Naive thymus-derived CD4-positive, alpha-beta T cell (primary cell): ENCODE data around the gene FETUB. TPM values are rescaled to one million over a fixed set of nuclear protein-coding genes. Genes with fewer than 3 reads are reported as not detected.
A peak's percentile ranks its signal among the peaks of the same experiment; 100 is the strongest.

Experiments
- ATAC-seq: fragments of 150-1000 bp; cut with Tn5 transposase; 2 replicates; pipeline ENCODE4 v1.10.0; 2021; ENCODE audit warnings: mild to moderate bottlenecking, moderate library complexity
- CTCF ChIA-PET: fragments of 350-600 bp; sonication (Branson Sonifier 250); formaldehyde crosslinking; loops from one replicate; lab custom pipeline; 2021; ENCODE audit warnings: antibody characterized with exemption; lab: Charles Lee
- POLR2A ChIA-PET: fragments of 350-600 bp; sonication (Branson Sonifier 250); formaldehyde crosslinking; loops from one replicate; lab custom pipeline; 2021; ENCODE audit warnings: antibody characterized with exemption, inconsistent platforms; lab: Charles Lee
- DNase-seq, 9 donors: peaks; one replicate each; pipeline versions ENCODE4 v3.0.0 to v3.0.0-alpha.2; 2020 to 2022; ENCODE audit warnings: mixed read lengths in 1 of 9
- H3K27ac ChIP-seq: one replicate; pipeline ENCODE4 v1.7.0; 2013; ENCODE audit warnings: mild to moderate bottlenecking, low read depth, low read length, moderate library complexity
- H3K27me3 ChIP-seq, 2 donors: one replicate each; pipeline ENCODE4 v1.7.0; 2013; ENCODE audit warnings: low read length in 2 of 2, mild to moderate bottlenecking in 2 of 2, moderate library complexity in 2 of 2; ENCODE audit not compliant: control insufficient read depth in 2 of 2, insufficient read depth in 2 of 2
- H3K36me3 ChIP-seq, 3 experiments: 1 replicate in 2 of 3; 2 replicates in 1 of 3; pipeline ENCODE4 v1.7.0; 2013; ENCODE audit warnings: low read length in 3 of 3, mild to moderate bottlenecking in 3 of 3, moderate library complexity in 1 of 3; ENCODE audit not compliant: insufficient read depth in 3 of 3, control insufficient read depth in 2 of 3
- H3K4me1 ChIP-seq, 2 donors: one replicate each; pipeline ENCODE4 v1.7.0; 2013; ENCODE audit warnings: low read length in 2 of 2, mild to moderate bottlenecking in 2 of 2, moderate library complexity in 1 of 2; ENCODE audit not compliant: control insufficient read depth in 2 of 2, insufficient read depth in 2 of 2
- H3K4me3 ChIP-seq: 2 replicates; pipeline ENCODE4 v1.7.0; 2013; ENCODE audit warnings: mild to moderate bottlenecking, low read length
- H3K9me3 ChIP-seq, 3 experiments: 1 replicate in 2 of 3; 2 replicates in 1 of 3; pipeline ENCODE4 v1.7.0; 2013; ENCODE audit warnings: low read length in 3 of 3; ENCODE audit not compliant: control insufficient read depth in 2 of 3
- H3K27ac Mint-ChIP-seq, 9 donors: one replicate each; pipeline ENCODE4 v1.8.0; 2020 to 2022; ENCODE audit warnings: mixed read lengths in 9 of 9, mild to moderate bottlenecking in 8 of 9, moderate library complexity in 5 of 9, inconsistent platforms in 2 of 9
- H3K27me3 Mint-ChIP-seq, 5 donors: one replicate each; pipeline ENCODE4 v1.8.0; 2021 to 2022; ENCODE audit warnings: mixed read lengths in 5 of 5, mild to moderate bottlenecking in 1 of 5
- H3K36me3 Mint-ChIP-seq, 5 donors: one replicate each; pipeline ENCODE4 v1.8.0; 2020 to 2022; ENCODE audit warnings: mixed read lengths in 5 of 5, mild to moderate bottlenecking in 3 of 5, inconsistent platforms in 1 of 5
- H3K4me1 Mint-ChIP-seq, 7 donors: one replicate each; pipeline ENCODE4 v1.8.0; 2020 to 2022; ENCODE audit warnings: mixed read lengths in 7 of 7, mild to moderate bottlenecking in 3 of 7, inconsistent platforms in 1 of 7
- H3K4me3 Mint-ChIP-seq, 10 donors: one replicate each; pipeline ENCODE4 v1.8.0; 2020 to 2022; ENCODE audit warnings: mild to moderate bottlenecking in 10 of 10, mixed read lengths in 10 of 10, moderate library complexity in 6 of 10, inconsistent platforms in 2 of 10
- H3K9me3 Mint-ChIP-seq, 11 donors: one replicate each; pipeline ENCODE4 v1.8.0; 2020 to 2022; ENCODE audit warnings: mixed read lengths in 11 of 11, mild to moderate bottlenecking in 4 of 11, inconsistent platforms in 1 of 11, moderate library complexity in 1 of 11
- intact Hi-C, 2 donors: fragments of 100-400 bp; cut with micrococcal nuclease; formaldehyde crosslinking; loops; one replicate each; pipeline ENCODE4 v1.15.1; 2023
- polyA plus RNA-seq, 2 donors: library from polyadenylated mRNA; unstranded; fragments of 300-500 nt; fragmentation: Illumina TruSeq; gene quantifications; one replicate each; pipeline ENCODE4 v1.2.3, GENCODE V29; 2021
- total RNA-seq, 6 experiments: library from RNA in 5 of 6; stranded (reverse) in 5 of 6; gene quantifications; 1 replicate in 5 of 6; 2 replicates in 1 of 6; pipeline ENCODE4 v1.2.3 and lab custom pipeline; 2021 to 2026

Gene FETUB
- total and polyA plus RNA-seq, 7 experiments from 2014 or later = not detected

GRCh38 chr3:186640473-186640818, 247 bp downstream of the FETUB start:
- no peak overlapping the region for H3K27ac Mint-ChIP-seq
- H3K9me3 Mint-ChIP-seq = peaks cover 0 to 3% (median 0%) of the 10 kb centered on the region in 11 donors
- peaks cover 0 to 3% of the 10 kb centered on the region in 2 donors for H3K27me3 ChIP-seq
- DNase-seq (no peak), ATAC-seq (no peak)
- H3K4me1 Mint-ChIP-seq = peaks cover 0 to 39% (median 0%) of the 10 kb centered on the region in 7 donors
- H3K4me1 ChIP-seq = no peaks in the 10 kb centered on the region
- ChIA-PET CTCF (no interaction called here), POLR2A (interaction anchor here (0.6 kb wide), 1 partner anchor 59 kb away, joined by 6 read pairs; no protein-coding TSS in a partner anchor)
- H3K4me3 Mint-ChIP-seq = no peak overlapping the region
- H3K36me3 Mint-ChIP-seq = no peaks in the 10 kb centered on the region
- no peaks in the 10 kb centered on the region for H3K9me3 ChIP-seq
- H3K36me3 ChIP-seq = no peaks in the 10 kb centered on the region
- H3K27me3 Mint-ChIP-seq = peaks cover 0 to 29% (median 9%) of the 10 kb centered on the region in 5 donors
- H3K27ac ChIP-seq = no peak overlapping the region
- intact Hi-C loops = no loop called here
- H3K4me3 ChIP-seq = no peak overlapping the region

- intact Hi-C loops = no loop called here
- Mint-ChIP-seq H3K9me3 (peaks cover 0 to 3% (median 0%) of the 10 kb centered on the region in 11 donors), H3K4me3 (no peak overlapping the region), H3K27me3 (peaks cover 0 to 30% (median 9%) of the 10 kb centered on the region in 5 donors), H3K4me1 (peaks cover 0 to 39% (median 0%) of the 10 kb centered on the region in 7 donors), H3K36me3 (no peaks in the 10 kb centered on the region), H3K27ac (no peak overlapping the region)
- POLR2A ChIA-PET = no interaction called here
- H3K27me3 ChIP-seq = peaks cover 0 to 3% of the 10 kb centered on the region in 2 donors
- no peaks in the 10 kb centered on the region for H3K4me1 ChIP-seq
- no peak overlapping the region for H3K27ac ChIP-seq
- no peaks in the 10 kb centered on the region for H3K9me3 ChIP-seq
- DNase-seq (no peak), ATAC-seq (no peak)
- no peaks in the 10 kb centered on the region for H3K36me3 ChIP-seq
- no peak overlapping the region for H3K4me3 ChIP-seq
- CTCF ChIA-PET = no interaction called here
Observed at GRCh38 chr3:186640929-186641328, 730 bp downstream of the FETUB start.

- CTCF ChIA-PET = interaction anchor here (0.6 to 1.2 kb wide), 2 partner anchors 23 to 668 kb away, joined by 4 to 6 read pairs; no protein-coding TSS in a partner anchor
- no peak for ATAC-seq
Observed at GRCh38 chr3:186642014-186642413, 1.8 kb downstream of the FETUB start.

GRCh38 chr3:186643493-186643892, 3.3 kb downstream of the FETUB start:
- H3K4me1 ChIP-seq = no peaks in the 10 kb centered on the region
- H3K27me3 Mint-ChIP-seq = peaks cover 0 to 34% (median 7%) of the 10 kb centered on the region in 5 donors
- no peak overlapping the region for H3K27ac ChIP-seq
- no peak for DNase-seq
- H3K27ac Mint-ChIP-seq = peak overlapping the region in 1 of 9 donors; percentile 75
- H3K9me3 ChIP-seq = no peaks in the 10 kb centered on the region
- H3K4me3 Mint-ChIP-seq = no peak overlapping the region
- H3K4me3 ChIP-seq = no peak overlapping the region
- H3K4me1 Mint-ChIP-seq = peaks cover 0 to 41% (median 0%) of the 10 kb centered on the region in 7 donors
- POLR2A ChIA-PET = no interaction called here
- intact Hi-C loops = no loop called here
- peaks cover 0 to 3% of the 10 kb centered on the region in 2 donors for H3K27me3 ChIP-seq
- no peak for ATAC-seq
- H3K9me3 Mint-ChIP-seq = peaks cover 0 to 6% (median 0%) of the 10 kb centered on the region in 11 donors
- no peaks in the 10 kb centered on the region for H3K36me3 Mint-ChIP-seq
- H3K36me3 ChIP-seq = no peaks in the 10 kb centered on the region
- CTCF ChIA-PET = no interaction called here

More at GRCh38 chr3:186642014-186642413, 1.8 kb downstream of the FETUB start:
- H3K4me1 Mint-ChIP-seq = peaks cover 0 to 41% (median 0%) of the 10 kb centered on the region in 7 donors
- POLR2A ChIA-PET = no interaction called here
- H3K27me3 Mint-ChIP-seq = peaks cover 0 to 36% (median 9%) of the 10 kb centered on the region in 5 donors
- H3K9me3 ChIP-seq = no peaks in the 10 kb centered on the region
- no peak overlapping the region for H3K27ac ChIP-seq
- peaks cover 0 to 3% of the 10 kb centered on the region in 2 donors for H3K27me3 ChIP-seq
- no peak overlapping the region for H3K4me3 Mint-ChIP-seq
- intact Hi-C loops = no loop called here
- H3K36me3 Mint-ChIP-seq = no peaks in the 10 kb centered on the region
- no peak overlapping the region for H3K4me3 ChIP-seq
- DNase-seq = no peak
- peaks cover 0 to 6% (median 0%) of the 10 kb centered on the region in 11 donors for H3K9me3 Mint-ChIP-seq
- H3K36me3 ChIP-seq = no peaks in the 10 kb centered on the region
- H3K4me1 ChIP-seq = no peaks in the 10 kb centered on the region
- H3K27ac Mint-ChIP-seq = no peak overlapping the region

GRCh38 chr3:186644683-186645082, 4.5 kb downstream of the FETUB start:
- no peaks in the 10 kb centered on the region for H3K4me1 ChIP-seq
- Mint-ChIP-seq H3K4me3 (no peak overlapping the region), H3K27me3 (peaks cover 0 to 27% (median 2%) of the 10 kb centered on the region in 5 donors), H3K36me3 (no peaks in the 10 kb centered on the region), H3K4me1 (peaks cover 0 to 41% (median 0%) of the 10 kb centered on the region in 7 donors), H3K27ac (no peak overlapping the region), H3K9me3 (peaks cover 0 to 3% (median 0%) of the 10 kb centered on the region in 11 donors)
- no peaks in the 10 kb centered on the region for H3K9me3 ChIP-seq
- intact Hi-C loops = no loop called here
- ChIA-PET CTCF (interaction anchor here (0.5 kb wide), 1 partner anchor 454 kb away, joined by 3 read pairs; no protein-coding TSS in a partner anchor), POLR2A (no interaction called here)
- no peak overlapping the region for H3K27ac ChIP-seq
- ATAC-seq (no peak), DNase-seq (no peak)
- H3K27me3 ChIP-seq = peaks cover 0 to 3% of the 10 kb centered on the region in 2 donors
- H3K36me3 ChIP-seq = no peaks in the 10 kb centered on the region
- H3K4me3 ChIP-seq = no peak overlapping the region

GRCh38 chr3:186646106-186646505, 5.9 kb downstream of the FETUB start:
- H3K27me3 ChIP-seq = peaks cover 0 to 3% of the 10 kb centered on the region in 2 donors
- H3K9me3 ChIP-seq = no peaks in the 10 kb centered on the region
- intact Hi-C loops = no loop called here
- Mint-ChIP-seq H3K4me3 (no peak overlapping the region), H3K9me3 (peaks cover 0 to 3% (median 0%) of the 10 kb centered on the region in 11 donors), H3K27me3 (peaks cover 0 to 22% (median 4%) of the 10 kb centered on the region in 5 donors), H3K4me1 (peaks cover 0 to 37% (median 0%) of the 10 kb centered on the region in 7 donors), H3K27ac (no peak overlapping the region), H3K36me3 (no peaks in the 10 kb centered on the region)
- no peak overlapping the region for H3K27ac ChIP-seq
- DNase-seq (no peak), ATAC-seq (no peak)
- H3K4me3 ChIP-seq = no peak overlapping the region
- H3K36me3 ChIP-seq = no peaks in the 10 kb centered on the region
- no peaks in the 10 kb centered on the region for H3K4me1 ChIP-seq
- ChIA-PET CTCF (no interaction called here), POLR2A (no interaction called here)

GRCh38 chr3:186646841-186647240, 6.6 kb downstream of the FETUB start:
- Mint-ChIP-seq H3K27ac (no peak overlapping the region), H3K27me3 (peaks cover 0 to 20% (median 4%) of the 10 kb centered on the region in 5 donors), H3K4me1 (peaks cover 0 to 32% (median 0%) of the 10 kb centered on the region in 7 donors), H3K9me3 (peaks cover 0 to 3% (median 0%) of the 10 kb centered on the region in 11 donors), H3K36me3 (no peaks in the 10 kb centered on the region), H3K4me3 (no peak overlapping the region)
- Histone ChIP-seq H3K36me3 (no peaks in the 10 kb centered on the region), H3K27ac (no peak overlapping the region), H3K4me1 (no peaks in the 10 kb centered on the region), H3K9me3 (no peaks in the 10 kb centered on the region), H3K27me3 (peaks cover 0 to 3% of the 10 kb centered on the region in 2 donors), H3K4me3 (no peak overlapping the region)
- DNase-seq (no peak), ATAC-seq (no peak)
- intact Hi-C loops = no loop called here
- ChIA-PET POLR2A (no interaction called here), CTCF (no interaction called here)
